Measurements from ENCODE around the gene C4orf17. TPM values are rescaled to one million over a fixed set of nuclear protein-coding genes. Genes with fewer than 3 reads are reported as not detected.

Gene C4orf17
- polyA plus RNA-seq, 1 donor from 2014 or later: not detected

DNA sequence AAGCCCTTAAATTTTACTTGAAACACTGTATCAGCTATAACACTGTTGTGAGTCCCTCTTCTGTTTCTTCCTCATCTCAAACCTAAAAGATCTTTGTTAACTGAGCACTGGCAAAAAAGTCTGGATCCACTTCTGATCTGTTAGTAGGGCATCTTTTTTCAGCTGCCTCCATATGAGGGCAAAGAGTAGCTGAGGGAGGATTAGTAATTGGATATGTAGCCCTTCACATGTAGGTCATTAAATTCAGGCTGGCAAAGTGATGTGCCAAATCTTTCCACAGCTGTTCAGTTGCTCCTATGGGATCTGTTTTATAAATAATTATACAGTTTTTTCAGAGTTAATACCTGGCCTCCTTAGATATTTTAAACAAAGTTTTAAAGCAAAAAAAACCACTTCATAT lies 54.1 kb downstream of the C4orf17 start:
- Histone ChIP-seq H4K20me1 (ENCODE audit: insufficient read depth) (no peaks in the 10 kb centered on the region), H3F3A (ENCODE audit: insufficient read depth, low read length, poor library complexity, severe bottlenecking) (no peaks in the 10 kb centered on the region), H3K79me2 (replicated peaks; ENCODE audit: insufficient read depth, low read length) (no peaks in the 10 kb centered on the region), H3K4me3 (ENCODE audit: low read length) (peak overlapping the region; percentile 72), H3K9ac (ENCODE audit: low read length) (no peak overlapping the region), H3K9me3 (ENCODE audit: low read length) (no peaks in the 10 kb centered on the region), H3K9me2 (ENCODE audit: insufficient read depth, low read length) (no peaks in the 10 kb centered on the region), H3K27ac (ENCODE audit: low read length) (no peak overlapping the region), H3K4me2 (ENCODE audit: low read length) (no peak overlapping the region), H2AFZ (ENCODE audit: low read depth, low read length) (no peak overlapping the region), H3K36me3 (ENCODE audit: insufficient read depth, low read length) (no peaks in the 10 kb centered on the region), H3K27me3 (ENCODE audit: insufficient read depth, low read depth, low read length) (no peaks in the 10 kb centered on the region)
- TF ChIP-seq, protein P1, sequence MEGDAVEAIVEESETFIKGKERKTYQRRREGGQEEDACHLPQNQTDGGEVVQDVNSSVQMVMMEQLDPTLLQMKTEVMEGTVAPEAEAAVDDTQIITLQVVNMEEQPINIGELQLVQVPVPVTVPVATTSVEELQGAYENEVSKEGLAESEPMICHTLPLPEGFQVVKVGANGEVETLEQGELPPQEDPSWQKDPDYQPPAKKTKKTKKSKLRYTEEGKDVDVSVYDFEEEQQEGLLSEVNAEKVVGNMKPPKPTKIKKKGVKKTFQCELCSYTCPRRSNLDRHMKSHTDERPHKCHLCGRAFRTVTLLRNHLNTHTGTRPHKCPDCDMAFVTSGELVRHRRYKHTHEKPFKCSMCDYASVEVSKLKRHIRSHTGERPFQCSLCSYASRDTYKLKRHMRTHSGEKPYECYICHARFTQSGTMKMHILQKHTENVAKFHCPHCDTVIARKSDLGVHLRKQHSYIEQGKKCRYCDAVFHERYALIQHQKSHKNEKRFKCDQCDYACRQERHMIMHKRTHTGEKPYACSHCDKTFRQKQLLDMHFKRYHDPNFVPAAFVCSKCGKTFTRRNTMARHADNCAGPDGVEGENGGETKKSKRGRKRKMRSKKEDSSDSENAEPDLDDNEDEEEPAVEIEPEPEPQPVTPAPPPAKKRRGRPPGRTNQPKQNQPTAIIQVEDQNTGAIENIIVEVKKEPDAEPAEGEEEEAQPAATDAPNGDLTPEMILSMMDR (IDR thresholded peaks at IDR 0.05; ENCODE audit: poor library complexity, severe bottlenecking): no peak
- TF ChIP-seq EZH2 (IDR thresholded peaks at IDR 0.05; ENCODE audit: borderline replicate concordance, insufficient read depth, low read length, poor library complexity, severe bottlenecking) (no peak), MXI1 (conservative IDR thresholded peaks at IDR 0.05; ENCODE audit: poor library complexity, severe bottlenecking) (no peak)

DNA sequence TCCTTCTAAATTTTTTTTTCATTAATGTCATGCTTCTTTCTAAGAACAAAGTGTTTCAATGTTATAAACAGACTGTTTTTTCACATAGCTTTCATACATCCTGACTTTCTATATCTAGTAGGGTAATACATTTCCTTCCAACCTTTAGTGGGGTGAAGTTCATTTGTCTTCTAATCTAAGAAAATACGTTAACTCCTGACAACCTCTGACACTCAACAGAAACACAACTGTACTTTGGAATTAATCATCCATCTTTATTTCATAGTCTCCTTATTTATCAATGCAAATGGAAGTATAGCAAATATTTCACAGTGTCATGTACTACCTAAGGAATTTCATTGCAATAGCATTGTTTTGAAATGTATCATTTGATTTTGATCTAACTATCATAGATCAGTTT lies 61.1 kb downstream of the C4orf17 start:
- TF ChIP-seq TAF1 (IDR thresholded peaks at IDR 0.05; ENCODE audit: low read depth) (no peak), RAD21 (conservative IDR thresholded peaks at IDR 0.05) (no peak), SMC3 (conservative IDR thresholded peaks at IDR 0.05; ENCODE audit: poor library complexity) (no peak), POLR2AphosphoS5 (IDR thresholded peaks at IDR 0.05) (no peak), EZH2 (IDR thresholded peaks at IDR 0.05; ENCODE audit: borderline replicate concordance, insufficient read depth, low read length, poor library complexity, severe bottlenecking) (no peak), EP300 (conservative IDR thresholded peaks at IDR 0.05; ENCODE audit: poor library complexity, severe bottlenecking) (no peak), MXI1 (conservative IDR thresholded peaks at IDR 0.05; ENCODE audit: poor library complexity, severe bottlenecking) (no peak)
- TF ChIP-seq, protein P2, sequence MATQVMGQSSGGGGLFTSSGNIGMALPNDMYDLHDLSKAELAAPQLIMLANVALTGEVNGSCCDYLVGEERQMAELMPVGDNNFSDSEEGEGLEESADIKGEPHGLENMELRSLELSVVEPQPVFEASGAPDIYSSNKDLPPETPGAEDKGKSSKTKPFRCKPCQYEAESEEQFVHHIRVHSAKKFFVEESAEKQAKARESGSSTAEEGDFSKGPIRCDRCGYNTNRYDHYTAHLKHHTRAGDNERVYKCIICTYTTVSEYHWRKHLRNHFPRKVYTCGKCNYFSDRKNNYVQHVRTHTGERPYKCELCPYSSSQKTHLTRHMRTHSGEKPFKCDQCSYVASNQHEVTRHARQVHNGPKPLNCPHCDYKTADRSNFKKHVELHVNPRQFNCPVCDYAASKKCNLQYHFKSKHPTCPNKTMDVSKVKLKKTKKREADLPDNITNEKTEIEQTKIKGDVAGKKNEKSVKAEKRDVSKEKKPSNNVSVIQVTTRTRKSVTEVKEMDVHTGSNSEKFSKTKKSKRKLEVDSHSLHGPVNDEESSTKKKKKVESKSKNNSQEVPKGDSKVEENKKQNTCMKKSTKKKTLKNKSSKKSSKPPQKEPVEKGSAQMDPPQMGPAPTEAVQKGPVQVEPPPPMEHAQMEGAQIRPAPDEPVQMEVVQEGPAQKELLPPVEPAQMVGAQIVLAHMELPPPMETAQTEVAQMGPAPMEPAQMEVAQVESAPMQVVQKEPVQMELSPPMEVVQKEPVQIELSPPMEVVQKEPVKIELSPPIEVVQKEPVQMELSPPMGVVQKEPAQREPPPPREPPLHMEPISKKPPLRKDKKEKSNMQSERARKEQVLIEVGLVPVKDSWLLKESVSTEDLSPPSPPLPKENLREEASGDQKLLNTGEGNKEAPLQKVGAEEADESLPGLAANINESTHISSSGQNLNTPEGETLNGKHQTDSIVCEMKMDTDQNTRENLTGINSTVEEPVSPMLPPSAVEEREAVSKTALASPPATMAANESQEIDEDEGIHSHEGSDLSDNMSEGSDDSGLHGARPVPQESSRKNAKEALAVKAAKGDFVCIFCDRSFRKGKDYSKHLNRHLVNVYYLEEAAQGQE (IDR thresholded peaks at IDR 0.05; ENCODE audit: borderline replicate concordance): no peak
- TF ChIP-seq, protein P1 (IDR thresholded peaks at IDR 0.05; ENCODE audit: poor library complexity, severe bottlenecking): no peak

More for the DNA sequence above, 61.1 kb downstream of the C4orf17 start:
- H3K9me3 ChIP-seq (ENCODE audit: low read length): no peaks in the 10 kb centered on the region
- H3F3A ChIP-seq (ENCODE audit: insufficient read depth, low read length, poor library complexity, severe bottlenecking): no peaks in the 10 kb centered on the region
- H3K27ac ChIP-seq (ENCODE audit: low read length): no peak overlapping the region
- no peaks in the 10 kb centered on the region for H3K9me2 ChIP-seq (ENCODE audit: insufficient read depth, low read length)
- no peak overlapping the region for H3K4me3 ChIP-seq (ENCODE audit: low read length)
- no peaks in the 10 kb centered on the region for H3K27me3 ChIP-seq (ENCODE audit: insufficient read depth, low read depth, low read length)
- H3K4me2 ChIP-seq (ENCODE audit: low read length): no peak overlapping the region
- H2AFZ ChIP-seq (ENCODE audit: low read depth, low read length): no peak overlapping the region
- no peaks in the 10 kb centered on the region for H3K79me2 ChIP-seq (replicated peaks; ENCODE audit: insufficient read depth, low read length)
- H4K20me1 ChIP-seq (ENCODE audit: insufficient read depth): no peaks in the 10 kb centered on the region
- H3K9ac ChIP-seq (ENCODE audit: low read length): no peak overlapping the region
- no peaks in the 10 kb centered on the region for H3K36me3 ChIP-seq (ENCODE audit: insufficient read depth, low read length)
